ELR (cell line): ENCODE data around the gene COQ7.
A peak's percentile ranks its signal among the peaks of the same experiment; 100 is the strongest.

ENCODE experiments used
- DNase-seq: peaks from one replicate; pipeline ENCODE4 v3.0.0-alpha.2; 2015; ENCODE audit warnings: low read depth

The COQ7 gene

GRCh38 chr16:19086322-19087199 is 19.1 kb downstream of the COQ7 start:
- DNase-seq: peak; percentile 93

GRCh38 chr16:19088341-19088916 is 21.0 kb downstream of the COQ7 start:
- no peak for DNase-seq

GRCh38 chr16:19089410-19089955 is 22.1 kb downstream of the COQ7 start:
- DNase-seq: no peak

- DNase-seq: no peak
Observed at GRCh38 chr16:19090916-19091315, 23.5 kb downstream of the COQ7 start.

GRCh38 chr16:19092653-19093410 is 25.4 kb downstream of the COQ7 start:
- no peak for DNase-seq

GRCh38 chr16:19093631-19094541 is 26.5 kb downstream of the COQ7 start:
- DNase-seq: no peak

- peak; percentile 30 for DNase-seq
Observed at GRCh38 chr16:19094542-19095365, 27.3 kb downstream of the COQ7 start.

GRCh38 chr16:19095654-19096053 is 28.2 kb downstream of the COQ7 start:
- peak; percentile 68 for DNase-seq

GRCh38 chr16:19098173-19098572 is 30.8 kb downstream of the COQ7 start:
- no peak for DNase-seq

GRCh38 chr16:19102187-19102872 is 34.9 kb downstream of the COQ7 start:
- DNase-seq: peak; percentile 56

GRCh38 chr16:19104607-19105006 is 37.2 kb downstream of the COQ7 start:
- no peak for DNase-seq

- DNase-seq: no peak
Observed at GRCh38 chr16:19105131-19105530, 37.7 kb downstream of the COQ7 start.

- DNase-seq: no peak
Observed at GRCh38 chr16:19105891-19106624, 38.6 kb downstream of the COQ7 start.

- DNase-seq: no peak
Observed at GRCh38 chr16:19106625-19107020, 39.2 kb downstream of the COQ7 start.

- DNase-seq: no peak
Observed at GRCh38 chr16:19108409-19109287, 41.2 kb downstream of the COQ7 start.

GRCh38 chr16:19109288-19109664 is 41.9 kb downstream of the COQ7 start:
- DNase-seq: no peak

GRCh38 chr16:19110537-19111360 is 43.3 kb downstream of the COQ7 start:
- DNase-seq: no peak

- no peak for DNase-seq
Observed at GRCh38 chr16:19112099-19112407, 44.6 kb downstream of the COQ7 start.
